H9 (cell line): Measurements from ENCODE around the gene CRYAB. TPM values are rescaled to one million over a fixed set of nuclear protein-coding genes. Genes with fewer than 3 reads are reported as not detected.

Experiments used
- DNase-seq: peaks from one replicate; pipeline ENCODE4 v3.0.0-alpha.2; 2017
- H2AFZ ChIP-seq: one replicate; pipeline ENCODE4 v1.6.1; 2013; ENCODE audit warnings: mild to moderate bottlenecking, low read length, control low read depth, moderate library complexity
- H2AK5ac ChIP-seq: 2 replicates; pipeline ENCODE4 v1.6.1; 2013; ENCODE audit warnings: low read length, control low read depth, mixed read lengths; ENCODE audit not compliant: insufficient read length
- H2BK120ac ChIP-seq: one replicate; pipeline ENCODE4 v1.6.1; 2013; ENCODE audit warnings: low read depth, mild to moderate bottlenecking, low read length, control low read depth, inconsistent platforms; ENCODE audit not compliant: poor library complexity, severe bottlenecking
- H2BK12ac ChIP-seq: 2 replicates; pipeline ENCODE4 v1.6.1; 2013; ENCODE audit warnings: low read length, control low read depth, mixed read lengths, low read depth; ENCODE audit not compliant: insufficient read length
- H2BK15ac ChIP-seq: 2 replicates; pipeline ENCODE4 v1.6.1; 2013; ENCODE audit warnings: low read depth, low read length, control low read depth
- H2BK20ac ChIP-seq: one replicate; pipeline ENCODE4 v1.6.1; 2013; ENCODE audit warnings: low read depth, mild to moderate bottlenecking, low read length, control low read depth, inconsistent platforms; ENCODE audit not compliant: poor library complexity, severe bottlenecking
- H2BK5ac ChIP-seq: 2 replicates; pipeline ENCODE4 v1.6.1; 2013; ENCODE audit warnings: low read length, control low read depth, mixed read lengths; ENCODE audit not compliant: insufficient read length
- H3K14ac ChIP-seq: 2 replicates; pipeline ENCODE4 v1.6.1; 2013; ENCODE audit warnings: low read length, control low read depth; ENCODE audit not compliant: insufficient read depth
- H3K18ac ChIP-seq: 2 replicates; pipeline ENCODE4 v1.6.1; 2013; ENCODE audit warnings: low read depth, mild to moderate bottlenecking, mixed read lengths, low read length, control low read depth; ENCODE audit not compliant: insufficient read length
- H3K23ac ChIP-seq: 2 replicates; pipeline ENCODE4 v1.6.1; 2013; ENCODE audit warnings: low read length, control low read depth, mixed read lengths, low read depth; ENCODE audit not compliant: insufficient read length
- H3K23me2 ChIP-seq: 2 replicates; pipeline ENCODE4 v1.6.1; 2013; ENCODE audit warnings: low read depth, mild to moderate bottlenecking, mixed read lengths, low read length, control low read depth; ENCODE audit not compliant: insufficient read length, poor library complexity, severe bottlenecking
- H3K27ac ChIP-seq: 2 replicates; pipeline ENCODE4 v1.5.1; 2013; ENCODE audit warnings: low read length, control low read depth, mixed read lengths, low read depth; ENCODE audit not compliant: insufficient read length
- H3K27me3 ChIP-seq: 2 replicates; pipeline ENCODE4 v1.6.1; 2013; ENCODE audit warnings: low read length, control low read depth, inconsistent platforms; ENCODE audit not compliant: insufficient read depth
- H3K4ac ChIP-seq: 2 replicates; pipeline ENCODE4 v1.6.1; 2013; ENCODE audit warnings: low read depth, mild to moderate bottlenecking, control low read depth, inconsistent platforms, low read length, moderate library complexity
- H3K4me1 ChIP-seq: 2 replicates; pipeline ENCODE4 v1.6.1; 2013; ENCODE audit warnings: low read length, control low read depth, inconsistent platforms; ENCODE audit not compliant: insufficient read depth
- H3K4me2 ChIP-seq: 2 replicates; pipeline ENCODE4 v1.6.1; 2013; ENCODE audit warnings: low read length, control low read depth, mixed read lengths; ENCODE audit not compliant: insufficient read length, insufficient read depth
- H3K56ac ChIP-seq: 2 replicates; pipeline ENCODE4 v1.6.1; 2013; ENCODE audit warnings: low read depth, mild to moderate bottlenecking, mixed read lengths, low read length, control low read depth; ENCODE audit not compliant: insufficient read length
- H3K79me1 ChIP-seq: 2 replicates; pipeline ENCODE4 v1.6.1; 2013; ENCODE audit warnings: low read depth, mild to moderate bottlenecking, moderate library complexity, low read length, control low read depth, inconsistent platforms; ENCODE audit not compliant: insufficient read depth, poor library complexity, severe bottlenecking
- H3K79me2 ChIP-seq: 2 replicates; pipeline ENCODE4 v1.6.1; 2013; ENCODE audit warnings: low read length, control low read depth, inconsistent platforms; ENCODE audit not compliant: insufficient read depth
- H3K9ac ChIP-seq: 2 replicates; pipeline ENCODE4 v1.6.1; 2013; ENCODE audit warnings: low read length, control low read depth, mixed read lengths; ENCODE audit not compliant: insufficient read length; ENCODE audit errors: extremely low read depth
- H3K9me3 ChIP-seq: one replicate; pipeline ENCODE4 v1.6.1; 2013; ENCODE audit warnings: low read depth, low read length, inconsistent platforms; ENCODE audit not compliant: control insufficient read depth
- H3T11ph ChIP-seq: one replicate; pipeline ENCODE4 v1.6.1; 2013; ENCODE audit warnings: mild to moderate bottlenecking, low read length, control low read depth, inconsistent platforms
- H4K20me1 ChIP-seq: one replicate; pipeline ENCODE4 v1.6.1; 2013; ENCODE audit not compliant: control insufficient read depth, insufficient read length, insufficient read depth
- H4K5ac ChIP-seq: 2 replicates; pipeline ENCODE4 v1.6.1; 2013; ENCODE audit warnings: low read depth, mild to moderate bottlenecking, mixed read lengths, low read length, control low read depth; ENCODE audit not compliant: insufficient read length
- H4K8ac ChIP-seq: replicated peaks from 2 replicates; pipeline ENCODE4 v1.6.1; 2013; ENCODE audit warnings: low read length, control low read depth, mixed read lengths, low read depth; ENCODE audit not compliant: insufficient read length
- H4K91ac ChIP-seq: 2 replicates; pipeline ENCODE4 v1.6.1; 2013; ENCODE audit warnings: low read depth, mild to moderate bottlenecking, moderate library complexity, mixed read lengths, low read length, control low read depth; ENCODE audit not compliant: insufficient read length
- H3K27ac Mint-ChIP-seq, 3 experiments: 2 replicates in 2 of 3; 3 replicates in 1 of 3; pipeline ENCODE4 v1.8.0; 2020 to 2021; ENCODE audit warnings: mixed read lengths in 3 of 3, mild to moderate bottlenecking in 1 of 3, moderate library complexity in 1 of 3
- H3K27me3 Mint-ChIP-seq: 2 replicates; pipeline ENCODE4 v1.8.0; 2021; ENCODE audit warnings: low read depth, mild to moderate bottlenecking, moderate library complexity, mixed read lengths
- H3K36me3 Mint-ChIP-seq, 3 experiments: 2 replicates in 2 of 3; 3 replicates in 1 of 3; pipeline ENCODE4 v1.8.0; 2020 to 2021; ENCODE audit warnings: low read depth in 3 of 3, mixed read lengths in 3 of 3; ENCODE audit not compliant: insufficient read depth in 1 of 3
- H3K4me1 Mint-ChIP-seq, 2 experiments: 2 replicates each; pipeline ENCODE4 v1.8.0; 2020; ENCODE audit warnings: mixed read lengths in 2 of 2
- H3K4me3 Mint-ChIP-seq, 2 experiments: 2 replicates in 1 of 2; 3 replicates in 1 of 2; pipeline ENCODE4 v1.8.0; 2020 to 2021; ENCODE audit warnings: mild to moderate bottlenecking in 2 of 2, mixed read lengths in 2 of 2, moderate library complexity in 1 of 2
- H3K9me3 Mint-ChIP-seq, 2 experiments: 2 replicates in 1 of 2; 3 replicates in 1 of 2; pipeline ENCODE4 v1.8.0; 2020; ENCODE audit warnings: mild to moderate bottlenecking in 2 of 2, mixed read lengths in 2 of 2, moderate library complexity in 1 of 2
- CTCF ChIP-seq: fragments of 200-600 bp; sonication (generic); conservative IDR thresholded peaks from 3 replicates; pipeline ENCODE4 v1.8.0; 2021; ENCODE audit warnings: antibody characterized with exemption, mild to moderate bottlenecking
- WGBS: extraction: QIAGEN DNeasy Blood & Tissue Kit; methylation state at CpG from one replicate; pipeline ENCODE4 v1.1.7; 2013; ENCODE audit warnings: missing lambda C conversion rate, low lambda C conversion rate, mixed read lengths; ENCODE audit not compliant: insufficient read length; ENCODE audit errors: extremely low coverage; 5-methylcytosine and 5-hydroxymethylcytosine counted together
- total RNA-seq: library from RNA; stranded (reverse); gene quantifications from 2 replicates; pipeline ENCODE4 v1.2.1, GENCODE V29; 2021

Gene CRYAB
- total RNA-seq, 1 experiment from 2014 or later: not detected

DNA sequence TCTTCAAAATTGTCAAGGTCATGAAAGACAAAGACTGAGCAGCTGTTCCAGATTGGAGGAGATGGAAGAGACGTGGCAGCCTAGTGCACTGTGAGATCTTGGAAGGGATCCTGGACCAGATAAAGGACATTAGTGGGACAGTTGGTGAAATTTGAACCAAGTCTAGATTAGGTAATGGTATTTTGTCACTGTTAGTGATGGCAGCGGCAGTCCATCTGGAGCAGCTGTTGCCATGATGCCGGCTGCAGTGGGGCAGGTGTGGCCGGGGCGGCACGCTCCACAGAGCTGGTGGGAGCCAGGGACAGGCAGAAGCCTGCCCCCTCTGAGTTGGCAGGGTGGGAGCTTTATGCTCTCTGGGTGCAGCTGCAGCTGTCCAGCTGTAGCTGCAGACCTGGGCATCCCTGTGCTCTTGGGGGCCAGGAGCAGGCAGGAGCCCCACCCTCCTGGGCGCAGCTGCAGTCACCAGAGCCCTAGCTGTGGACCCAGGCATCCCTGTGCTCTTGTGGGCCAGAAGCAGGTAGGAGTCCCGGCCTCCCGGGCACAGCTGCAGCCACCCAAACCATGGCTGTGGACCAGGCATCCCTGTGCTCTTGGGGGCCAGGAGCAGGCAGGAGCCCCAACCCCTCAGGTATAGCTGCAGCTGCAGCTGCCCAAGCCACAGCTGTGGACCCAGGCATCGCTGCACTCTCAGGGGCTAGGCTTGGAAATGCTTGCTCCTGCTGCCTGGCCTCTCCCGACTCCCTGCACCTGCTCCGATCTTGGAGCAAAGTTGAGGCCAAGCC, 46.3 kb upstream of the CRYAB start:
- no peak overlapping the region for H3K9ac ChIP-seq
- no peak overlapping the region for H3K4me3 Mint-ChIP-seq

More for the DNA sequence above, 46.3 kb upstream of the CRYAB start:
- Histone ChIP-seq H3K23ac (no peak overlapping the region), H3K23me2 (no peaks in the 10 kb centered on the region), H3T11ph (no peak overlapping the region), H4K20me1 (no peaks in the 10 kb centered on the region), H2BK20ac (no peak overlapping the region), H2BK120ac (no peak overlapping the region), H3K79me2 (no peaks in the 10 kb centered on the region), H4K5ac (no peak overlapping the region), H2BK12ac (no peak overlapping the region), H3K27ac (no peak overlapping the region), H4K91ac (no peak overlapping the region), H3K79me1 (no peaks in the 10 kb centered on the region), H3K4ac (no peak overlapping the region), H2AFZ (no peak overlapping the region), H2BK5ac (no peak overlapping the region), H2BK15ac (no peak overlapping the region), H3K18ac (no peak overlapping the region), H3K27me3 (no peaks in the 10 kb centered on the region), H3K4me2 (no peak overlapping the region), H4K8ac (no peak overlapping the region), H3K9me3 (no peaks in the 10 kb centered on the region), H3K14ac (no peak overlapping the region), H3K56ac (no peak overlapping the region), H3K4me1 (peaks cover 2% of the 10 kb centered on the region; the same call in 1 of the 2 replicates), H2AK5ac (no peak overlapping the region)
- Mint-ChIP-seq H3K27me3 (peaks cover 7% of the 10 kb centered on the region; the same call in 1 of the 2 replicates), H3K9me3 (peaks cover 5 to 9% of the 10 kb centered on the region in 2 experiments; a peak in 4 of 5 replicates), H3K27ac (no peak overlapping the region), H3K4me1 (peaks cover 15% of the 10 kb centered on the region in 2 experiments), H3K36me3 (peaks cover 4 to 23% (median 16%) of the 10 kb centered on the region in 3 experiments; a peak in 6 of 7 replicates)
- WGBS: no CpG with 5 or more reads among the region's 12 CpGs
- DNase-seq: no peak
- TF ChIP-seq CTCF: no peak
